Islet of Langerhans (tissue), 1 donor: ENCODE measurements around the gene NECTIN2.
"Not testable (repeated sequence)": the region's sequence is repeated elsewhere in the genome, so short reads cannot be mapped to it uniquely, and the experiment has no call there.

ENCODE experiments used
- FAIRE-seq: peaks from one replicate; lab custom pipeline; 2011; peaks lifted over from hg19 to GRCh38; lab: Jason Lieb, UNC

Gene NECTIN2

GRCh38 chr19:44817725-44818465 is 28.2 kb upstream of the NECTIN2 start:
- FAIRE-seq, result no peak

- FAIRE-seq, result no peak
Measured at GRCh38 chr19:44818466-44819031, 27.5 kb upstream of the NECTIN2 start.

GRCh38 chr19:44819246-44819832 is 26.8 kb upstream of the NECTIN2 start:
- no peak for FAIRE-seq

DNA sequence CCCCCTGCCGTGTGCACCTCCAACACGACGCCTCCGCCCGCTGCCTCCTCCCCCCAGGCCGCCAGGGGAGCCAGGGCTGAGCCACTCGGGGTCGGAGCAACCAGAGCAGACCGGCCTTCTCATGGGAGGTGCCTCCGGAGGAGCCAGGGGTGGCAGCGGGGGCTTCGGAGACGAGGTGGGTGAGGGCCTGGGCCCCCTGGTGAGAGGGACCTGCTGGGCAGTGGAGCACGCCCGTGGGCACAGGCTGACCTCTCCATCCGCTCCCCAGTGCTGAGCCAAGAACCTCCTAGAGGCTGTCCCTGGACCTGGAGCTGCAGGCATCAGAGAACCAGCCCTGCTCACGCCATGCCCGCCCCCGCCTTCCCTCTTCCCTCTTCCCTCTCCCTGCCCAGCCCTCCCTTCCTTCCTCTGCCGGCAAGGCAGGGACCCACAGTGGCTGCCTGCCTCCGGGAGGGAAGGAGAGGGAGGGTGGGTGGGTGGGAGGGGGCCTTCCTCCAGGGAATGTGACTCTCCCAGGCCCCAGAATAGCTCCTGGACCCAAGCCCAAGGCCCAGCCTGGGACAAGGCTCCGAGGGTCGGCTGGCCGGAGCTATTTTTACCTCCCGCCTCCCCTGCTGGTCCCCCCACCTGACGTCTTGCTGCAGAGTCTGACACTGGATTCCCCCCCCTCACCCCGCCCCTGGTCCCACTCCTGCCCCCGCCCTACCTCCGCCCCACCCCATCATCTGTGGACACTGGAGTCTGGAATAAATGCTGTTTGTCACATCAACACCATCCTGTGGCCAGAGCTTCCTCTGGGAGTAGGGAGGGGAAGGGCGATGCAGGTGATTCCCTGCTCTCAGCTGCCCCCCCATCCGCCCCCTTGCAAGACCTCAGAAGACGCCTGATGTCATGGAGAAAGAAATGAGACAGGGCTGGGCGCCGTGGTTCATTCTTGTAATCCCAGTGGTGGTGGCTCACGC is 25.2 kb upstream of the NECTIN2 start:
- FAIRE-seq, result no peak

DNA sequence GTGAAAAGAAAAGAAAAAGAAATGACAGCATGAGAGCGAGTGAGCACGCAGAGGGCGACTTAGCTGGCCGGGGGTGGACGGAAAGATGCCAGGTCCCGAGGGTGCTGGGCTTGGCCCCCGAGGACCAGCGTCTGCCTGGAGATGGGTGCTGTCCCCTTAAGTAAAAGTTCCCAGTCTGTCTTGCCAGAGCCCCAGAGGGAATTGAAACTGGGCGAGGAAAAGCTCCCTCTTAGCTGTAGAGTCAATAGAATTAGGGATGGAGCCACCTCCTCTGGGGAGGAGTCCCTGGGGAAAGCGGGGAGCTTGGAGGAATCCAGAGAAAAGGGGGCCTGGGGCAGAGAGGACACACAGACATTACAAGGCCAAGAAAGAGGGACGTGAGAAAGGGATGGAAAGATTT is 23.9 kb upstream of the NECTIN2 start:
- no peak for FAIRE-seq

GRCh38 chr19:44822670-44823372 is 23.3 kb upstream of the NECTIN2 start:
- no peak for FAIRE-seq

GRCh38 chr19:44823373-44823698 is 22.8 kb upstream of the NECTIN2 start:
- FAIRE-seq, result no peak

DNA sequence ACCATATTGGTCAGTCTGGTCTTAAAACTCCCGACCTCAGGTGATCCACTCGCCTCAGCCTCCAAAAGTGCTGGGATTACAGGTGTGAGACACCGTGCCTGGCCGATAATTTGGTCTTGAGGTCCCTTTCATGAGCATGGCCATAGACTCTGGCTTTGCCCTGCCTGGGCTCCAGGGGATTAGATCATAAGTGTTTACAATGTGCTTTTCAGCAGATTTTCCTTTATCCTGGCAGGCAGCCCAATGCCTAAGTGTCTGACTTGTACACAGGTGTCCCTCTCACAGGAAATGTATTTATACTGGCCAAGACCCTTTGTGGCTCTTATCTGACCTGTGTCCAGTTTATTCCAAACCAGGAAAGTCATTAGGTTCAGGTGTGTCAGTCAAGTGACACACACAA is 21.3 kb upstream of the NECTIN2 start:
- no peak for FAIRE-seq

GRCh38 chr19:44832875-44833274 is 13.2 kb upstream of the NECTIN2 start:
- FAIRE-seq, result not testable (repeated sequence)

- FAIRE-seq, result not testable (repeated sequence)
Measured at GRCh38 chr19:44834399-44834798, 11.7 kb upstream of the NECTIN2 start.

DNA sequence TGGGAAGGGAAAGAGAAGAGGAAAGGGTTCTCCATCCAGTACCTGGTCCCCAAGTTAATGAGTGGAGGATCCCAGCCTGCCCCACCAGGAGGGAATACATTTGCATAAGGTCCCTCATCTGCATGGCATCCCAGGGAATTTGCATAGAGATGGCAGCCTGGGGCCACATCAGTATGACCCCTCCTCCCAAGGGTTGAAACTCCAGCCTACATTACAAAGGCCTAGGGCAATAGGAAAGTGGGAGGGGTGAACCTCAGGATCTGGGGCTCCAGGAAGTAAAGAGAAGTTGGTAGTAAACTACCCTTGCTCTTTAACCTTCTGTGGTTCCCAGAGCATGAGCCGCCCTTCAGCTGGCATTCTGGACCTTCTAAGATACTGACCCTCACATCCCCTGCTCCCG is 6.8 kb upstream of the NECTIN2 start:
- FAIRE-seq, result no peak

- no peak for FAIRE-seq
Measured at GRCh38 chr19:44840811-44841210, 5.3 kb upstream of the NECTIN2 start.

DNA sequence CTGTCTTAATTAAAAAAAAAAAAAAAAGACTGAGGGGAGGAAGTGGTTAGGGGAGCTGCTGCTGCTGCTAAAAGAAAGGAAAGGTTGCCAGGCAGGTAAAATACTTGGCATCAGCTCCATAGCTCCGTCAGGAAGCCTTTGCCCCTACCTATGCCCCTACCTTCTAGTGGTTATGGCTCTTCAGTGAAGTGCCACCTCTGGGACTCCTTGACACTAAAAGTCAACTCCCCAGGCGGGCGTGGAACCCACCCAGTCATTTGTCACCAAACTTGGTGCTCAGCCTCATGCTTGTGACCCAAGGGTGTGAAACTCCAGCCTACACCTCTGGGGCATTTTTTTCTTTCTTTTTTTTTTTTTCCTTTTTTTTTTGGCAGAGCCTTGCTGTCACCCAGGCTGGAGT is 4.9 kb upstream of the NECTIN2 start:
- FAIRE-seq, result no peak

GRCh38 chr19:44845286-44845611 is 848 bp upstream of the NECTIN2 start:
- no peak for FAIRE-seq

- FAIRE-seq, result no peak
Measured at GRCh38 chr19:44846455-44847143, 502 bp downstream of the NECTIN2 start.

DNA sequence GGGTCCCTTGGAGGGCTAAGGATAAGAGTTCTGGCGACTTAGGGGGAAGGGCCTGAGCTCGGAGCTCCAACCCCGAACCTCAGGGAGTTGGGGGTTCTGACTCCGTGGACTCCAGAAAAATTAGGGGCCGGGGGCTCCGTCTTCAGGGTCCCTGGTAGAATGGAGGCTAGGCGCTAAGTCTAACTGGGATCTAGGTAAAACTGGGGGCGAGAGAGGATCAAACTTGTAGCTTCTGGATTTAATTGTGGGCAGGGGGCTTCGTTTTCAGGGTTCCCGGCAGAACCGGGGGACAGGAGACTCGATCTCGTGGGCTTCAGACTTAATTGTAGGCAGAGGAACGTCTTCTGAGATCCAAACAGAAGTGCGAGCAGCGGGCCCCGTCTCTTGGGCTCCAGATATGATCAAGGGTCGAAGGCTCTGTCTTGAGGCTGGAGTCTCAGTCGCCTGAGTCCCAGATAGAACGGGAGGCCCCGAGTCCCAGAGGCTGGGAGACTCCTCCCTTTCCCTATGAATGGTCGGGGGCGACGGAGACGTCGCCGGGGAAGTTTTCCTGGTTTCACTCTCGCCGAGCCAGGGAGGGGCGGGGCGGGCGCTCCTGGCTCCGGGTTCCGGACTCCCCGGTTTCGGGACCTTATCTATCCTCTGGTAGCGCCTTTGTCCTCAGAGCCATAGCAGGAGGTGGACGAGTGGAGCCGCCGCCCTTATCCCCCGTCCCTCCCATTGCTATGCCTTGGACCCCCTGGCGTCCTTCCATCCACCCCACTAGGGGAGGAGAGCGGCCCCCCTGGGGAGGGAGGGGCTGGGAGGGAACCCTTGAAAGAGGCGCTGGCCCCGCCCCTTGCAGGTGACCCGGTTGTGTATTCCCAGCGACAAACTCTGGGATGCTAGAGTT is 1.3 kb downstream of the NECTIN2 start:
- FAIRE-seq, result no peak

GRCh38 chr19:44848036-44848811 is 2.1 kb downstream of the NECTIN2 start:
- FAIRE-seq, result no peak

GRCh38 chr19:44848812-44849447 is 2.8 kb downstream of the NECTIN2 start:
- FAIRE-seq, result no peak

DNA sequence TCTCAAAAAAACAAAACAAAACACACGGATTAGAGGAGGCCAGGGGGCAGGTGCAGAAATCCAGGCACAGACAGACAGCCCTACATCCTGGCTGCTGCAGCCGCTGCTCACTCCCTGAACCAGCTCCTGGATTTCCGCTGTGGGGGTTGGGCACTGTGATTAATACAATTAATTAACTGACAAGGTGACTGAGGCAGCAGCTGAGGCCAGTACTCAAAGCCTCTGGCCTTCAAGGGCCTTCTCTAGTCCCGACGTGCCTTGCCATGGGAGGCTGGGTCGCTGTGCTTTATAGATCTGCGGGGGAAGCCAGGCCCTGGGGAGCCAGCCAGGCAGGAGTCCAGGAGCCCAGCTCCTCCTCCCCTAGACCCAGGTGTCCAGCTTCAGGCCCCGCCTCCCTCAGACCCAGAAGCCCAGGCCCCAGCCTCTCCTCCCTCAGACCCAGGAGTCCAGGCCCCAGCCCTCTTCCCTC is 4.6 kb downstream of the NECTIN2 start:
- no peak for FAIRE-seq
